HepG2 (cell line): ENCODE data around the gene TJP1. TPM values are rescaled to one million over a fixed set of nuclear protein-coding genes. Genes with fewer than 3 reads are reported as not detected.

ENCODE experiments used
- ATAC-seq: fragments of 200-7000 bp; cut with Tn5 transposase; 3 replicates; pipeline ENCODE4 v1.9.1; 2020; ENCODE audit warnings: mild to moderate bottlenecking, moderate library complexity
- BruUV-seq: library from RNA; stranded (reverse); fragments of 400-500 nt; replicated peaks from 2 replicates; lab custom pipeline; 2021; lab: Mats Ljungman, UMichigan
- CTCF ChIA-PET: fragments of 300-600 bp; formaldehyde crosslinking; extraction: SDS; loops from one replicate; lab custom pipeline; 2021; ENCODE audit warnings: low total read pairs, inconsistent platforms, low intra/inter-chr PET ratio; lab: Yijun Ruan, JAX
- POLR2A ChIA-PET: fragments of 350-600 bp; sonication (Branson Sonifier 250); formaldehyde crosslinking; loops from one replicate; lab custom pipeline; 2020; ENCODE audit warnings: antibody characterized with exemption, inconsistent platforms; lab: Yijun Ruan, JAX
- DNase-seq: peaks from one replicate; pipeline ENCODE4 v3.0.0-alpha.2; 2015; ENCODE audit warnings: low spot score
- FAIRE-seq: peaks from 3 replicates; lab custom pipeline; 2011; peaks lifted over from hg19 to GRCh38; lab: Jason Lieb, UNC
- H2AFZ ChIP-seq: one replicate; pipeline ENCODE4 v1.6.1; 2011; ENCODE audit warnings: low read length, inconsistent platforms
- H3K27ac ChIP-seq: fragments of 300-600 bp; 3 replicates; pipeline ENCODE4 v1.8.0; 2011; ENCODE audit warnings: mixed run types, mild to moderate bottlenecking, mixed read lengths, low read length, inconsistent platforms; ENCODE audit not compliant: insufficient read depth; ENCODE audit errors: extremely low read length
- H3K27me3 ChIP-seq, 2 experiments: fragments of 200-600 bp in 1 of 2; 2 replicates in 1 of 2; 3 replicates in 1 of 2; pipeline versions ENCODE4 v1.6.0 to v1.8.0; 2011; ENCODE audit warnings: low read length in 2 of 2, mild to moderate bottlenecking in 2 of 2, moderate library complexity in 2 of 2, inconsistent platforms in 1 of 2; ENCODE audit not compliant: insufficient read depth in 2 of 2, control insufficient read depth in 1 of 2
- H3K36me3 ChIP-seq, 2 experiments: fragments of 200-600 bp in 1 of 2; replicated peaks in 1 of 2; 2 replicates in 1 of 2; 3 replicates in 1 of 2; pipeline versions ENCODE4 v1.5.1 to v1.8.0; 2011; ENCODE audit warnings: low read length in 2 of 2, inconsistent platforms in 1 of 2; ENCODE audit not compliant: insufficient read depth in 2 of 2, control insufficient read depth in 1 of 2
- H3K4me1 ChIP-seq: 2 replicates; pipeline ENCODE4 v1.5.1; 2012; ENCODE audit warnings: low read length, inconsistent platforms; ENCODE audit not compliant: insufficient read depth
- H3K4me2 ChIP-seq: 2 replicates; pipeline ENCODE4 v1.6.0; 2011; ENCODE audit warnings: low read depth, low read length, inconsistent platforms
- H3K4me3 ChIP-seq, 3 experiments: fragments of 200-600 bp in 1 of 3; sonication (generic), shearing (Covaris generic) in 1 of 3; replicated peaks in 1 of 3; 2 replicates each; pipeline ENCODE4 v1.5.1; 2011 to 2016; ENCODE audit warnings: low read length in 3 of 3, inconsistent platforms in 2 of 3, low read depth in 2 of 3, mild to moderate bottlenecking in 2 of 3, control low read depth in 1 of 3, mixed read lengths in 1 of 3; ENCODE audit not compliant: insufficient read depth in 1 of 3
- H3K79me2 ChIP-seq: one replicate; pipeline ENCODE4 v1.6.1; 2011; ENCODE audit warnings: low read length, inconsistent platforms; ENCODE audit not compliant: insufficient read depth
- H3K9ac ChIP-seq: 2 replicates; pipeline ENCODE4 v1.6.0; 2011; ENCODE audit warnings: mild to moderate bottlenecking, low read depth, low read length, inconsistent platforms; ENCODE audit not compliant: insufficient read depth
- H3K9me3 ChIP-seq: 2 replicates; pipeline ENCODE4 v1.5.1; 2012; ENCODE audit warnings: mild to moderate bottlenecking, low read length
- H4K20me1 ChIP-seq: 2 replicates; pipeline ENCODE4 v1.6.0; 2011; ENCODE audit warnings: inconsistent platforms, mild to moderate bottlenecking, low read length, moderate library complexity; ENCODE audit not compliant: insufficient read depth
- AKAP8 ChIP-seq: sonication (generic); formaldehyde crosslinking; IDR thresholded peaks from 2 replicates; pipeline ENCODE4 v1.5.1; 2020; ENCODE audit warnings: mild to moderate bottlenecking, missing genetic modification reagents
- ARID2 ChIP-seq: sonication (generic); formaldehyde crosslinking; IDR thresholded peaks from 2 replicates; pipeline ENCODE4 v1.8.1; 2022; ENCODE audit warnings: mild to moderate bottlenecking, missing genetic modification reagents, borderline replicate concordance
- DPF2 ChIP-seq: sonication (generic); formaldehyde crosslinking; IDR thresholded peaks from 2 replicates; pipeline ENCODE4 v1.4.0; 2020; ENCODE audit warnings: mild to moderate bottlenecking, low read depth, missing genetic modification reagents, borderline replicate concordance
- KLF12 ChIP-seq: sonication (generic); formaldehyde crosslinking; IDR thresholded peaks from 2 replicates; pipeline ENCODE4 v1.4.0; 2020; ENCODE audit warnings: missing genetic modification reagents, borderline replicate concordance
- LCORL ChIP-seq, 2 experiments: fragments of 450-650 bp in 1 of 2; sonication (generic) in 1 of 2; formaldehyde crosslinking in 1 of 2; IDR thresholded peaks; 2 replicates each; pipeline versions ENCODE4 v1.5.0 to v1.6.1; 2017 to 2020; ENCODE audit warnings: antibody characterized with exemption in 1 of 2, missing genetic modification reagents in 1 of 2
- NKX3-1 ChIP-seq: sonication (generic); formaldehyde crosslinking; IDR thresholded peaks from 2 replicates; pipeline ENCODE4 v1.5.0; 2020; ENCODE audit warnings: missing genetic modification reagents
- TRAFD1 ChIP-seq: sonication (generic); formaldehyde crosslinking; IDR thresholded peaks from 2 replicates; pipeline ENCODE4 v1.5.1; 2020; ENCODE audit warnings: missing genetic modification reagents, mild to moderate bottlenecking, borderline replicate concordance
- ZNF503 ChIP-seq: sonication (generic); formaldehyde crosslinking; IDR thresholded peaks from 2 replicates; pipeline ENCODE4 v1.4.0; 2020; ENCODE audit warnings: missing genetic modification reagents
- ZNF788 ChIP-seq: sonication (generic); formaldehyde crosslinking; IDR thresholded peaks from 2 replicates; pipeline ENCODE4 v1.5.0; 2020; ENCODE audit warnings: mild to moderate bottlenecking, missing genetic modification reagents, borderline replicate concordance
- WGBS: methylation state at CpG from one replicate; pipeline ENCODE4 v1.1.6; 2017; ENCODE audit warnings: low lambda C conversion rate; 5-methylcytosine and 5-hydroxymethylcytosine counted together
- in situ Hi-C: cut with HindIII; loops from 2 replicates; pipeline ENCODE4 v1.10.0; 2017; ENCODE audit warnings: low pct_unique_long_range_greater_than_20kb; ENCODE audit not compliant: extremely low pct_ligation_motif_present
- intact Hi-C: fragments of 100-400 bp; cut with micrococcal nuclease; formaldehyde crosslinking; loops from one replicate; pipeline ENCODE4 v1.10.0; 2022; ENCODE audit not compliant: unreplicated experiment
- polyA plus RNA-seq, 8 experiments: library from polyadenylated mRNA; depleted of rRNA in 3 of 8; stranded (reverse) in 7 of 8; unstranded in 1 of 8; fragments of >200 nt; fragmentation: Illumina TruSeq in 4 of 8; extraction: Trizol in 4 of 8; gene quantifications; 2 replicates each; pipeline versions ENCODE4 v1.2.1 to v1.2.3, GENCODE V29; 2011 to 2016; ENCODE audit warnings: low read depth in 4 of 8, missing spikeins in 1 of 8, mixed read lengths in 1 of 8; ENCODE audit not compliant: insufficient read depth in 1 of 8
- total RNA-seq, 5 experiments: library from RNA; depleted of rRNA; stranded (reverse); fragments of >200 nt; fragmentation: Illumina TruSeq; extraction: Trizol; gene quantifications; 2 replicates each; pipeline ENCODE4 v1.2.3, GENCODE V29; 2016; ENCODE audit warnings: low read depth in 1 of 5

The TJP1 gene
- total and polyA plus RNA-seq, 2 of the 13 experiments (the other 11 are each of a cell fraction or from before 2014, with no cell fraction given), result 25.9 to 27.1 TPM

- no peak for TF ChIP-seq NKX3-1 (CRISPR knock-in tag)
- no peak for TF ChIP-seq DPF2 (CRISPR knock-in tag)
Observed at GRCh38 chr15:29708519-29708918, 113.7 kb downstream of the TJP1 start (continued).

GRCh38 chr15:29704950-29705597, 117.2 kb downstream of the TJP1 start:
- Histone ChIP-seq H4K20me1 (no peaks in the 10 kb centered on the region), H3K4me2 (no peak overlapping the region), H3K4me3 (no peak overlapping the region), H3K79me2 (no peaks in the 10 kb centered on the region), H3K9me3 (no peaks in the 10 kb centered on the region), H3K27ac (no peak overlapping the region), H3K36me3 (peaks cover 15 to 56% of the 10 kb centered on the region in 2 experiments), H2AFZ (no peak overlapping the region), H3K4me1 (peaks cover 24% of the 10 kb centered on the region), H3K9ac (no peak overlapping the region), H3K27me3 (no peaks in the 10 kb centered on the region)
- no TSS peak for BruUV-seq
- ChIA-PET POLR2A (no interaction called here), CTCF (no interaction called here)
- DNase-seq (no peak), ATAC-seq (no peak), FAIRE-seq (no peak)
- 94% methylated on average over 4 of the region's 6 CpGs for WGBS
- intact Hi-C loops, result no loop called here
- TF ChIP-seq ARID2 (CRISPR knock-in tag), result no peak
- no peak for TF ChIP-seq AKAP8 (CRISPR knock-in tag)
- TF ChIP-seq LCORL (IDR thresholded peaks at IDR 0.05), result no peak
- TF ChIP-seq LCORL (CRISPR knock-in tag; IDR thresholded peaks at IDR 0.05), result no peak
- no peak for TF ChIP-seq KLF12
- TF ChIP-seq ZNF788, result no peak
- no peak for TF ChIP-seq ZNF503 (CRISPR knock-in tag)
- no peak for TF ChIP-seq TRAFD1 (CRISPR knock-in tag)
- in situ Hi-C loops, result no loop called here
